HG03280 (cell line): Measurements from ENCODE around the gene CENPT.

ENCODE experiments used
- ATAC-seq: cut with Tn5 transposase; IDR thresholded peaks from one replicate; pipeline ENCODE4 v1.9.1; 2021; ENCODE audit warnings: mild to moderate bottlenecking, moderate library complexity; ENCODE audit not compliant: unreplicated experiment

CENPT gene

GRCh38 chr16:67820608-67821259, 26.8 kb downstream of the CENPT start:
- no peak for ATAC-seq

- no peak for ATAC-seq
These were observed 32.9 kb downstream of the CENPT start for GRCh38 chr16:67814567-67814966.

- no peak for ATAC-seq
These were observed 35.6 kb downstream of the CENPT start for GRCh38 chr16:67811899-67812298.

- no peak for ATAC-seq
These were observed 40.3 kb downstream of the CENPT start for GRCh38 chr16:67807148-67807682.

- ATAC-seq = peak; percentile 91
These were observed 40.9 kb downstream of the CENPT start, which contains the start of the genes RANBP10 and TSNAXIP1 for GRCh38 chr16:67806428-67807147. TSS of gene RANBP10 (minus strand) at chr16:67806560. CDS start at chr16:67806536, 24 bp downstream. TSS of gene TSNAXIP1 (plus strand) at chr16:67806889. CDS start at chr16:67807150, 261 bp downstream.

GRCh38 chr16:67805718-67806427, 41.6 kb downstream of the CENPT start:
- peak; percentile 2 for ATAC-seq

- no peak for ATAC-seq
These were observed 42.5 kb downstream of the CENPT start for GRCh38 chr16:67804853-67805542.

- ATAC-seq = no peak
These were observed 43.6 kb downstream of the CENPT start for GRCh38 chr16:67803894-67804293.

GRCh38 chr16:67801883-67802282, 45.6 kb downstream of the CENPT start:
- ATAC-seq = no peak

GRCh38 chr16:67801241-67801640, 46.3 kb downstream of the CENPT start:
- no peak for ATAC-seq

- ATAC-seq = no peak
These were observed 47.1 kb downstream of the CENPT start for GRCh38 chr16:67800338-67800926.

GRCh38 chr16:67796099-67796718, 51.3 kb downstream of the CENPT start:
- ATAC-seq = no peak

- no peak for ATAC-seq
These were observed 57.4 kb downstream of the CENPT start for GRCh38 chr16:67790071-67790470.

GRCh38 chr16:67786491-67786890, 61.0 kb downstream of the CENPT start:
- ATAC-seq = no peak

GRCh38 chr16:67783353-67783725, 64.2 kb downstream of the CENPT start:
- ATAC-seq = no peak

GRCh38 chr16:67782567-67783352, 64.7 kb downstream of the CENPT start:
- ATAC-seq = no peak

- no peak for ATAC-seq
These were observed 66.0 kb downstream of the CENPT start for GRCh38 chr16:67781565-67781921.

GRCh38 chr16:67780847-67781564, 66.5 kb downstream of the CENPT start:
- ATAC-seq = no peak
